ENCODE measurements around the gene CATSPER4. TPM values are rescaled to one million over a fixed set of nuclear protein-coding genes. Genes with fewer than 3 reads are reported as not detected.

Gene CATSPER4
- total RNA-seq, 1 donor from 2014 or later: not detected

GRCh38 chr1:26187882-26188281 is 2.5 kb upstream of the CATSPER4 start:
- no peak overlapping the region for H3K4me3 Mint-ChIP-seq (ENCODE audit: low read depth)
- peaks cover 12% of the 10 kb centered on the region for H3K36me3 Mint-ChIP-seq (ENCODE audit: insufficient read depth)
- H3K27ac Mint-ChIP-seq: no peak overlapping the region
- TF ChIP-seq CTCF (IDR thresholded peaks at IDR 0.05; ENCODE audit: unreplicated experiment): no peak
- H3K4me1 Mint-ChIP-seq (ENCODE audit: low read depth): no peaks in the 10 kb centered on the region
- no peak for DNase-seq (ENCODE audit: low spot score, unreplicated experiment)
- H3K9me3 Mint-ChIP-seq (ENCODE audit: low read depth): no peaks in the 10 kb centered on the region
- no peaks in the 10 kb centered on the region for H3K27me3 Mint-ChIP-seq

GRCh38 chr1:26188477-26188876 is 1.9 kb upstream of the CATSPER4 start:
- Mint-ChIP-seq H3K9me3 (ENCODE audit: low read depth) (no peaks in the 10 kb centered on the region), H3K36me3 (ENCODE audit: insufficient read depth) (peaks cover 12% of the 10 kb centered on the region)

GRCh38 chr1:26189331-26189730 is 1.1 kb upstream of the CATSPER4 start:
- no peak for TF ChIP-seq CTCF (IDR thresholded peaks at IDR 0.05; ENCODE audit: unreplicated experiment)
- Mint-ChIP-seq H3K27ac (no peak overlapping the region), H3K36me3 (ENCODE audit: insufficient read depth) (peaks cover 11% of the 10 kb centered on the region), H3K4me1 (ENCODE audit: low read depth) (no peaks in the 10 kb centered on the region), H3K9me3 (ENCODE audit: low read depth) (no peaks in the 10 kb centered on the region), H3K4me3 (ENCODE audit: low read depth) (no peak overlapping the region), H3K27me3 (peaks cover 8% of the 10 kb centered on the region)
- DNase-seq (ENCODE audit: low spot score, unreplicated experiment): no peak

More at GRCh38 chr1:26188477-26188876, 1.9 kb upstream of the CATSPER4 start:
- H3K4me3 Mint-ChIP-seq (ENCODE audit: low read depth): no peak overlapping the region
- no peak overlapping the region for H3K27ac Mint-ChIP-seq
- no peak for DNase-seq (ENCODE audit: low spot score, unreplicated experiment)
- TF ChIP-seq CTCF (IDR thresholded peaks at IDR 0.05; ENCODE audit: unreplicated experiment): no peak
- H3K4me1 Mint-ChIP-seq (ENCODE audit: low read depth): no peaks in the 10 kb centered on the region
- peaks cover under 1% of the 10 kb centered on the region for H3K27me3 Mint-ChIP-seq

- Mint-ChIP-seq H3K9me3 (ENCODE audit: low read depth) (no peaks in the 10 kb centered on the region), H3K36me3 (ENCODE audit: insufficient read depth) (peaks cover 11% of the 10 kb centered on the region), H3K27me3 (peaks cover 10% of the 10 kb centered on the region), H3K4me3 (ENCODE audit: low read depth) (no peak overlapping the region), H3K4me1 (ENCODE audit: low read depth) (no peaks in the 10 kb centered on the region), H3K27ac (no peak overlapping the region)
- TF ChIP-seq CTCF (IDR thresholded peaks at IDR 0.05; ENCODE audit: unreplicated experiment): no peak
- no peak for DNase-seq (ENCODE audit: low spot score, unreplicated experiment)
Observed at GRCh38 chr1:26189751-26190275, 589 bp upstream of the CATSPER4 start.

- H3K36me3 Mint-ChIP-seq (ENCODE audit: insufficient read depth): peaks cover 8% of the 10 kb centered on the region
- H3K4me3 Mint-ChIP-seq (ENCODE audit: low read depth): no peak overlapping the region
- H3K27ac Mint-ChIP-seq: no peak overlapping the region
- peaks cover 10% of the 10 kb centered on the region for H3K27me3 Mint-ChIP-seq
- no peaks in the 10 kb centered on the region for H3K9me3 Mint-ChIP-seq (ENCODE audit: low read depth)
- DNase-seq (ENCODE audit: low spot score, unreplicated experiment): no peak
- H3K4me1 Mint-ChIP-seq (ENCODE audit: low read depth): no peaks in the 10 kb centered on the region
- no peak for TF ChIP-seq CTCF (IDR thresholded peaks at IDR 0.05; ENCODE audit: unreplicated experiment)
Observed at GRCh38 chr1:26191739-26192138, 1.3 kb downstream of the CATSPER4 start.
